ENCODE data around the gene MECP2.
A peak's percentile ranks its signal among the peaks of the same experiment; 100 is the strongest.
"Not testable (repeated sequence)": the region's sequence is repeated elsewhere in the genome, so short reads cannot be mapped to it uniquely, and the experiment has no call there.

Gene MECP2

GRCh38 chrX:154004315-154004714 is 93.2 kb downstream of the MECP2 start:
- ATAC-seq (replicated peaks) (no peak), DNase-seq (no peak)
- H3K9me3 Mint-ChIP-seq = no peaks in the 10 kb centered on the region
- H3K4me1 Mint-ChIP-seq = peaks cover 24 to 57% of the 10 kb centered on the region in 2 donors
- H3K4me3 Mint-ChIP-seq = peak overlapping the region; percentile 14 to 31
- peaks cover 0 to 8% of the 10 kb centered on the region in 2 donors for H3K27me3 Mint-ChIP-seq
- H3K27ac Mint-ChIP-seq = peak overlapping the region; percentile 57
- peaks cover 3 to 16% of the 10 kb centered on the region in 2 donors for H3K36me3 Mint-ChIP-seq

- peak; percentile 85 to 87 for ATAC-seq (replicated peaks)
- Mint-ChIP-seq H3K27ac (peak overlapping the region; percentile 96), H3K27me3 (peaks cover 0 to 8% of the 10 kb centered on the region in 2 donors), H3K9me3 (no peaks in the 10 kb centered on the region), H3K36me3 (peaks cover 3 to 12% of the 10 kb centered on the region in 2 donors), H3K4me1 (peaks cover 13 to 44% of the 10 kb centered on the region in 2 donors), H3K4me3 (peak overlapping the region; percentile 60 to 79)
- DNase-seq = peak; percentile 49
These were observed 95.2 kb downstream of the MECP2 start for GRCh38 chrX:154002215-154002719.

- Mint-ChIP-seq H3K4me1 (peaks cover 10 to 29% of the 10 kb centered on the region in 2 donors), H3K4me3 (peak overlapping the region in 1 of 2 donors; percentile 48), H3K36me3 (peaks cover 0 to 3% of the 10 kb centered on the region in 2 donors), H3K9me3 (no peaks in the 10 kb centered on the region), H3K27ac (no peak overlapping the region), H3K27me3 (peaks cover 0 to 4% of the 10 kb centered on the region in 2 donors)
- ATAC-seq (replicated peaks) (no peak), DNase-seq (no peak)
These were observed 97.5 kb downstream of the MECP2 start for GRCh38 chrX:154000051-154000450.

GRCh38 chrX:153999359-154000037 is 98.0 kb downstream of the MECP2 start:
- ATAC-seq (replicated peaks) = no peak
- peaks cover 10 to 24% of the 10 kb centered on the region in 2 donors for H3K4me1 Mint-ChIP-seq
- peaks cover 0 to 4% of the 10 kb centered on the region in 2 donors for H3K27me3 Mint-ChIP-seq
- no peak overlapping the region for H3K27ac Mint-ChIP-seq
- no peak for DNase-seq
- H3K4me3 Mint-ChIP-seq = peak overlapping the region in 1 of 2 donors; percentile 48
- H3K9me3 Mint-ChIP-seq = no peaks in the 10 kb centered on the region
- H3K36me3 Mint-ChIP-seq = peaks cover 0 to 3% of the 10 kb centered on the region in 2 donors

GRCh38 chrX:153995504-153995903 is 102.0 kb downstream of the MECP2 start:
- Mint-ChIP-seq H3K27me3 (peaks cover 0 to 3% of the 10 kb centered on the region in 2 donors), H3K4me1 (peaks cover 0 to 4% of the 10 kb centered on the region in 2 donors), H3K27ac (no peak overlapping the region), H3K36me3 (no peaks in the 10 kb centered on the region), H3K4me3 (no peak overlapping the region), H3K9me3 (peaks cover 0 to 5% of the 10 kb centered on the region in 2 donors)
- ATAC-seq (replicated peaks) (no peak), DNase-seq (no peak)

- not testable (repeated sequence) for ATAC-seq (replicated peaks); H3K27ac Mint-ChIP-seq; H3K27me3 Mint-ChIP-seq; DNase-seq; H3K4me3 Mint-ChIP-seq; H3K9me3 Mint-ChIP-seq; H3K4me1 Mint-ChIP-seq; H3K36me3 Mint-ChIP-seq
These were observed 103.1 kb downstream of the MECP2 start for GRCh38 chrX:153994398-153994797.

- no peak overlapping the region for H3K27ac Mint-ChIP-seq
- DNase-seq = no peak
- ATAC-seq (replicated peaks) = no peak
- peaks cover 0 to 5% of the 10 kb centered on the region in 2 donors for H3K9me3 Mint-ChIP-seq
- H3K27me3 Mint-ChIP-seq = peaks cover 0 to 3% of the 10 kb centered on the region in 2 donors
- H3K4me1 Mint-ChIP-seq = no peaks in the 10 kb centered on the region
- no peaks in the 10 kb centered on the region for H3K36me3 Mint-ChIP-seq
- no peak overlapping the region for H3K4me3 Mint-ChIP-seq
These were observed 103.5 kb downstream of the MECP2 start for GRCh38 chrX:153993978-153994377.

- DNase-seq (no peak), ATAC-seq (replicated peaks) (no peak)
- Mint-ChIP-seq H3K27me3 (peaks cover 0 to 3% of the 10 kb centered on the region in 2 donors), H3K4me1 (no peaks in the 10 kb centered on the region), H3K36me3 (no peaks in the 10 kb centered on the region), H3K27ac (no peak overlapping the region), H3K9me3 (peaks cover 0 to 5% of the 10 kb centered on the region in 2 donors), H3K4me3 (no peak overlapping the region)
These were observed 104.4 kb downstream of the MECP2 start for GRCh38 chrX:153993079-153993478.

GRCh38 chrX:153992180-153992579 is 105.3 kb downstream of the MECP2 start:
- no peak for DNase-seq
- Mint-ChIP-seq H3K27me3 (peaks cover 0 to 3% of the 10 kb centered on the region in 2 donors), H3K27ac (no peak overlapping the region), H3K36me3 (no peaks in the 10 kb centered on the region), H3K4me3 (no peak overlapping the region), H3K4me1 (no peaks in the 10 kb centered on the region), H3K9me3 (peaks cover 0 to 5% of the 10 kb centered on the region in 2 donors)
- ATAC-seq (replicated peaks) = no peak

- Mint-ChIP-seq H3K9me3 (peaks cover 0 to 5% of the 10 kb centered on the region in 2 donors), H3K4me1 (no peaks in the 10 kb centered on the region), H3K36me3 (no peaks in the 10 kb centered on the region), H3K27me3 (peaks cover 0 to 3% of the 10 kb centered on the region in 2 donors), H3K4me3 (no peak overlapping the region), H3K27ac (peak overlapping the region; percentile 53)
- ATAC-seq (replicated peaks) (no peak), DNase-seq (no peak)
These were observed 106.4 kb downstream of the MECP2 start for GRCh38 chrX:153991013-153991580.

- no peak for ATAC-seq (replicated peaks)
These were observed 107.4 kb downstream of the MECP2 start for GRCh38 chrX:153989973-153990655.

GRCh38 chrX:153988493-153988892 is 109.0 kb downstream of the MECP2 start:
- Mint-ChIP-seq H3K36me3 (no peaks in the 10 kb centered on the region), H3K4me3 (no peak overlapping the region), H3K9me3 (peaks cover 0 to 5% of the 10 kb centered on the region in 2 donors), H3K27me3 (peaks cover 0 to 3% of the 10 kb centered on the region in 2 donors), H3K27ac (no peak overlapping the region), H3K4me1 (peaks cover 9 to 19% of the 10 kb centered on the region in 2 donors)
- DNase-seq = no peak
- ATAC-seq (replicated peaks) = no peak

More at GRCh38 chrX:153989973-153990655, 107.4 kb downstream of the MECP2 start:
- no peak overlapping the region for H3K27ac Mint-ChIP-seq
- H3K27me3 Mint-ChIP-seq = peaks cover 0 to 3% of the 10 kb centered on the region in 2 donors
- no peak overlapping the region for H3K4me3 Mint-ChIP-seq
- peaks cover 0 to 8% of the 10 kb centered on the region in 2 donors for H3K4me1 Mint-ChIP-seq
- H3K36me3 Mint-ChIP-seq = no peaks in the 10 kb centered on the region
- peaks cover 0 to 5% of the 10 kb centered on the region in 2 donors for H3K9me3 Mint-ChIP-seq
- no peak for DNase-seq

GRCh38 chrX:153984351-153985178 is 113.0 kb downstream of the MECP2 start:
- H3K4me3 Mint-ChIP-seq = peak overlapping the region; percentile 79 to 83
- no peaks in the 10 kb centered on the region for H3K9me3 Mint-ChIP-seq
- peaks cover 27 to 54% of the 10 kb centered on the region in 2 donors for H3K4me1 Mint-ChIP-seq
- H3K27ac Mint-ChIP-seq = peak overlapping the region; percentile 96
- peaks cover 0 to 9% of the 10 kb centered on the region in 2 donors for H3K36me3 Mint-ChIP-seq
- ATAC-seq (replicated peaks) = peak; percentile 60 to 67
- H3K27me3 Mint-ChIP-seq = no peaks in the 10 kb centered on the region
- peak; percentile 61 for DNase-seq
